Measurements from ENCODE around the gene CRMP1.

CRMP1 gene

DNA sequence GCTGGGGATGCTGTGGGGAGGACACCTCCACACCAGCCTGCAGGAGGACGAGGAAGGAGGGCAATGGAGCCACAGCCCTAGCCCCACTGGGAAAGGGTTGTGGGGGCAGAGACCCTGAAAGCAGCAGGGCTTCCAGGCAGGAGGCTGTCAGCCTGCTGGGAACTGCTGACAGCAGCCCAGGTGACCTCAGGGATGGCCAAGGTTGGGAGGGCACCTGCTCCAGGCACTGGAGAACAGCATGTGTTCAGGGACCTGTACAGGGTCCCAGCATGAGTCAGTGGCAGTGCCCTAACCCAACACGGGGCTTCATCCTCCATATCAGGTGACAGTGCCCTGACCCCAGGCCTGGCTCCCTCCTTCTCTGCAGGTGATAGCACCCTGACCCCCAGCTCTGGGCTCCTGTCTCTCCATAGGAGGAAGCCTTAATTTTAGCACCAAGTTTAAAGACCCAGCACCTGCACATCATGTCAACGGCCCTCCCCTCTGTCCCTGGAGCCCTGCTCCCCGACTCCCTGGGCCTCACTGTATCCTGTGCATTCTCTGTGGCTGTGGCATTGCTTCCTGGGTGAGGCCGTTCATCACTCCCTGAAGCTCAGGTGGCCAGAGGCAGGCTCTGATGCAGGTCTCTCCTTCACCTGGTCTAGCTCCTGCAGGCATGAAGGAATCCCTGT, 66.3 kb downstream of the CRMP1 start:
- TF ChIP-seq YY1 (IDR thresholded peaks at IDR 0.05; ENCODE audit: insufficient read depth, insufficient read length): no peak
- no peak for TF ChIP-seq SUZ12 (IDR thresholded peaks at IDR 0.05; ENCODE audit: extremely low read depth, insufficient read depth, insufficient read length)
- no peak for TF ChIP-seq ZNF274 (IDR thresholded peaks at IDR 0.05; ENCODE audit: low read depth, low read length)
- Histone ChIP-seq H3K9ac (ENCODE audit: insufficient read length, low read depth) (no peak overlapping the region), H3K4me3 (ENCODE audit: insufficient read length, low read depth) (no peak overlapping the region), H3K9me3 (ENCODE audit: insufficient read depth, low read length) (no peaks in the 10 kb centered on the region), H3K27me3 (ENCODE audit: insufficient read depth, insufficient read length) (no peaks in the 10 kb centered on the region), H3K36me3 (ENCODE audit: insufficient read depth, insufficient read length, low read length) (peaks cover 77% of the 10 kb centered on the region), H3K4me1 (ENCODE audit: insufficient read depth, insufficient read length) (no peaks in the 10 kb centered on the region)
- no peak for DNase-seq (ENCODE audit: low read depth, low spot score)

DNA sequence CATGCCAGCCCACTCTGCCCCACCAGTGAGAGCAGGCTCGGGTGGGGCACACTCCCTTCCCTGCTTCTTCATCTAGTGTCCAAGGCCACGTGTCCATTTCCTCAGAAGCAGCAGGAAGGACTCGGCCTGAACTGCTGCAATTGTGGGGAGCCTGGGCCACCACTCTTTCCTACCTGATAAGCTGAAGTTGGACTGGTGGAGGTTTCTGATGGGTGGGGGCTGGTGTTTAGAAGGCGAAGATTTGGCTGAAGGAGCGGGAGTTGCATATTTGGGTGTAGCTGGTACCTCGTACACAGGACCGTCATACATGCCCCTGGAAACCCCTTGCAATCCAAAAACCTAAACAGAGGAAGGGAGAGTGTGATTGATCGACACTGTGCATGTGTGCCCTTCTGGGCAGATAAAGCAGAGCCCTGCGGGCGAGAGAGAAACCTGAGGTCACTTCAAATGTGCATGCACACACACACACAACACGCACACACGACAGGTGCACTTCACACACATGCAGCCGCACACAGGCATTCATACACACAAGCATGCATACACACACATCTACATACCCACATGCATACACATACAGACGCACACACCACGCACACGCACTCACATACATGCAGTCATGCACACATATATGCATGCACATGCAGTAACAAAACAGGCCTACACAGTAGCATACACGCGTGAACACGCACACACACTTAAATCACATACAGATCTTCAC, 67.4 kb downstream of the CRMP1 start:
- no peak overlapping the region for H3K4me3 ChIP-seq (ENCODE audit: insufficient read length, low read depth)
- TF ChIP-seq ZNF274 (IDR thresholded peaks at IDR 0.05; ENCODE audit: low read depth, low read length) (no peak), YY1 (IDR thresholded peaks at IDR 0.05; ENCODE audit: insufficient read depth, insufficient read length) (no peak), SUZ12 (IDR thresholded peaks at IDR 0.05; ENCODE audit: extremely low read depth, insufficient read depth, insufficient read length) (no peak)
- no peak for DNase-seq (ENCODE audit: low read depth, low spot score)
- no peak overlapping the region for H3K9ac ChIP-seq (ENCODE audit: insufficient read length, low read depth)
- H3K4me1 ChIP-seq (ENCODE audit: insufficient read depth, insufficient read length): no peaks in the 10 kb centered on the region
- H3K27me3 ChIP-seq (ENCODE audit: insufficient read depth, insufficient read length): no peaks in the 10 kb centered on the region
- H3K36me3 ChIP-seq (ENCODE audit: insufficient read depth, insufficient read length, low read length): peaks cover 78% of the 10 kb centered on the region
- no peaks in the 10 kb centered on the region for H3K9me3 ChIP-seq (ENCODE audit: insufficient read depth, low read length)

DNA sequence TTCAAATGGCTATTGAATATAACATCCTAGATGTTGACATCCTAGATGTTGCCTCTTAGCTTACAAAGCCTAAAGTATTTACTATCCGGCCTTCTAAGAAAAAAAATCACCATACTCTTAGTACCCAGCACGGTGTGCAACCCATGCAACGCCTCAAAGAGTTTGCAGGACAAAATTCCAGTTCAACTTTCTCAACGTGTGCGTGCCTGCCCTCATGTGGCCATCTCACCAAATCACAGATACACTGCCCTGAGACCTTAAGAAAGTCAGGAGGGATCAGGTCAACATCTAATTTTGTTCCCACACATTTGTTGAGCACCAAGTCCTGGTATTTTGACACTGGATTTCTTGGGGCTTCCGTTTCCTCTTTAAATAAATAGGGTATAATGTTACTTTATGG, 68.3 kb downstream of the CRMP1 start:
- no peaks in the 10 kb centered on the region for H3K4me1 ChIP-seq (ENCODE audit: insufficient read depth, insufficient read length)
- H3K9me3 ChIP-seq (ENCODE audit: insufficient read depth, low read length): no peaks in the 10 kb centered on the region
- no peak overlapping the region for H3K4me3 ChIP-seq (ENCODE audit: insufficient read length, low read depth)
- H3K27me3 ChIP-seq (ENCODE audit: insufficient read depth, insufficient read length): no peaks in the 10 kb centered on the region
- no peak overlapping the region for H3K9ac ChIP-seq (ENCODE audit: insufficient read length, low read depth)
- TF ChIP-seq YY1 (IDR thresholded peaks at IDR 0.05; ENCODE audit: insufficient read depth, insufficient read length) (no peak), ZNF274 (IDR thresholded peaks at IDR 0.05; ENCODE audit: low read depth, low read length) (no peak), SUZ12 (IDR thresholded peaks at IDR 0.05; ENCODE audit: extremely low read depth, insufficient read depth, insufficient read length) (no peak)
- DNase-seq (ENCODE audit: low read depth, low spot score): peak; percentile 20
- H3K36me3 ChIP-seq (ENCODE audit: insufficient read depth, insufficient read length, low read length): peaks cover 87% of the 10 kb centered on the region

DNA sequence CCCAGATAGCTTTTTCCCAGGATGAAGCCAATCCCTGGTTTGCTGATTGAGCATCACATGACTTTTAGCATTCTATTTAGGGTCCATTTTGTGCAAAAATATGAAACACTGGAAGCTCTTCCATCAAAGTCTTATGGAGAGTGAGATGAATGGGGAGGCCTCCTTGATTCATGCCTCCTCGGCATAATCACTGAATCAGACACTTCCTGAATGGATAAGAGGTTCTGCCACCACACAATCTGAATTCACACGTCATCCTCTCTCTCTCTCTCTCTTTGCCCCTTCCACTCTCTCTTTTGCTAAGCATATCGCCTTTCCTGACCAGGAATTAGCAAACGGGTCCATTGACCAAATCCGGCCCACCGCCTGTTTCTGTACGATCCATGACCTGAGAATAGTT, 68.7 kb downstream of the CRMP1 start:
- Histone ChIP-seq H3K9me3 (ENCODE audit: insufficient read depth, low read length) (no peaks in the 10 kb centered on the region), H3K27me3 (ENCODE audit: insufficient read depth, insufficient read length) (no peaks in the 10 kb centered on the region), H3K4me3 (ENCODE audit: insufficient read length, low read depth) (no peak overlapping the region), H3K4me1 (ENCODE audit: insufficient read depth, insufficient read length) (no peaks in the 10 kb centered on the region), H3K36me3 (ENCODE audit: insufficient read depth, insufficient read length, low read length) (peaks cover 91% of the 10 kb centered on the region), H3K9ac (ENCODE audit: insufficient read length, low read depth) (no peak overlapping the region)
- no peak for TF ChIP-seq SUZ12 (IDR thresholded peaks at IDR 0.05; ENCODE audit: extremely low read depth, insufficient read depth, insufficient read length)
- no peak for TF ChIP-seq ZNF274 (IDR thresholded peaks at IDR 0.05; ENCODE audit: low read depth, low read length)
- TF ChIP-seq YY1 (IDR thresholded peaks at IDR 0.05; ENCODE audit: insufficient read depth, insufficient read length): no peak
- DNase-seq (ENCODE audit: low read depth, low spot score): no peak

DNA sequence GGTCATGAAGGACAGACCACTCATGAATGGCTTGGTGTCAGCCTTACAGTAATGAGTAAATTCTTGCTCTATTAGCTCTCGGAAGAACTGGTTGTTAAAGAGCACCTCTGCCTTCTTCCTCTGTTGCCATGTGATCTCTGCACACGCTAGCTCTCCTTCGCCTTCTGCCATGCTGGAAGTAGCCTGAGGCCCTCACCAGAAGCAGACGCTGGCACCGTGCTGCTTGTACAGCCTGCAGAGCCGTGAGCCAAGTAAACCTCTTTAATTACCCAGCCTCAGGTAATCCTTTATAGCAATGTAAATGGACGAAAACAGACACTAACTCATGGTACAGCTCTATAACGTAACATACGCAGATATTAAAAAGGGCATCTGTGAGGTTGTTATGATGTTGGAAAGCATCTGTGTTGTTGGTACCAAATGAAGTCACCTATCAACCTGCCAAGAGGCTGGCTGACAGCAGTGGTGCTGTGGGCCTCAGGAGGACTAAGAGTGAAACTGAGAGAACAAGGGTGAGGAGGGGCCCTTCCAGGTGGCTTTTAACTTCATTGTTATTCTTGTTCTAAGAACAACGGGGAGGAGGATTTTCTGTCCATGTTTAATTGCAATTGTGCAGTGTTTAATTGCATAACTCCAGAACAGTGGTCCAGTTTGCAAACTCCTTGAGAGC, 69.2 kb downstream of the CRMP1 start:
- no peak for DNase-seq (ENCODE audit: low read depth, low spot score)
- H3K9ac ChIP-seq (ENCODE audit: insufficient read length, low read depth): no peak overlapping the region
- H3K4me3 ChIP-seq (ENCODE audit: insufficient read length, low read depth): no peak overlapping the region
- no peaks in the 10 kb centered on the region for H3K4me1 ChIP-seq (ENCODE audit: insufficient read depth, insufficient read length)
- no peaks in the 10 kb centered on the region for H3K27me3 ChIP-seq (ENCODE audit: insufficient read depth, insufficient read length)
- TF ChIP-seq ZNF274 (IDR thresholded peaks at IDR 0.05; ENCODE audit: low read depth, low read length) (no peak), YY1 (IDR thresholded peaks at IDR 0.05; ENCODE audit: insufficient read depth, insufficient read length) (no peak), SUZ12 (IDR thresholded peaks at IDR 0.05; ENCODE audit: extremely low read depth, insufficient read depth, insufficient read length) (no peak)
- no peaks in the 10 kb centered on the region for H3K9me3 ChIP-seq (ENCODE audit: insufficient read depth, low read length)
- peaks cover 95% of the 10 kb centered on the region for H3K36me3 ChIP-seq (ENCODE audit: insufficient read depth, insufficient read length, low read length)

DNA sequence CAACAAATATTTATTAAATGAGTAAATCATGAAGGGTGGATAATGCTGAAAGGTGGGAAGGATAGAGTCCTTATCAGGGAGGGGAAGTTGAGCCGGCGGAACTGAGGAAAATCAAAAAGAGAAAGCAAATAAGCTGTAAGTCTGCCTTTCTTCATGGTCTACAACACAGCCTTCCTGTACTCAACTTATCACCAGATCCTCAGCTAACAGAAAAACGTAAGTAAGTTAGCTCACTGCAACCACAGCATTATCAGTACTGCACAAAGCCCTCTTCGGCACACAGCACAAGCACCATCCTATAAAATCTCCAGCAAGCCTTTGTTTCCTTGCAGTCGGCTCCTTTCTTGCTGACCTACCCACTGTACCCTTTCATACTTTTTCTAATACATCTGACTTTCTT, 70.3 kb downstream of the CRMP1 start:
- Histone ChIP-seq H3K9ac (ENCODE audit: insufficient read length, low read depth) (no peak overlapping the region), H3K4me3 (ENCODE audit: insufficient read length, low read depth) (no peak overlapping the region), H3K36me3 (ENCODE audit: insufficient read depth, insufficient read length, low read length) (peaks cover 91% of the 10 kb centered on the region), H3K9me3 (ENCODE audit: insufficient read depth, low read length) (no peaks in the 10 kb centered on the region), H3K27me3 (ENCODE audit: insufficient read depth, insufficient read length) (no peaks in the 10 kb centered on the region), H3K4me1 (ENCODE audit: insufficient read depth, insufficient read length) (no peaks in the 10 kb centered on the region)
- TF ChIP-seq ZNF274 (IDR thresholded peaks at IDR 0.05; ENCODE audit: low read depth, low read length) (no peak), SUZ12 (IDR thresholded peaks at IDR 0.05; ENCODE audit: extremely low read depth, insufficient read depth, insufficient read length) (no peak), YY1 (IDR thresholded peaks at IDR 0.05; ENCODE audit: insufficient read depth, insufficient read length) (no peak)
- DNase-seq (ENCODE audit: low read depth, low spot score): no peak

Data from NT2/D1 (cell line).